ENCODE results near the gene WRNIP1.

WRNIP1 gene

DNA sequence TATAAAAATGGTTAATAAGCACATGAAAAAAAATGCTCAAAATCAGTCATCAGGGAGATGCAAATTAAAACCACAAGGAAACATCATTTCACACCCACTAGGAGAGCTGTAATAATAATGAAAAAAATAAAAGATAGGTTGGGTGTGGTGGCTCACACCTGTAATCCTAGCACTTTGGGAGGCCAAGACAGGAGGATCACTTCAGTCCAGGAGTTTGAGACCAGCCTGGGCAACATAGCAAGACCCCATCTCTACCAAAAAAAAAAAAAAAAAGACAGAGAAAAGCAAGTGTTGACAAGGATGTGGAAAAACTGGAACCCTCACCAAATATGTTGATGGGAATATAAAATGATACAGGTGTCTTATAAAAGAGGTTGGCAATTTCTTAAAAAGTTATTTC, 11.4 kb upstream of the WRNIP1 start:
- no peak for TF ChIP-seq FOXP2 (optimal IDR thresholded peaks at IDR 0.05; ENCODE audit: borderline replicate concordance, extremely low read depth, extremely low read length, insufficient read depth)
- no peak for TF ChIP-seq SIN3A (IDR thresholded peaks at IDR 0.05; ENCODE audit: borderline replicate concordance, insufficient read depth, low read length)
- TF ChIP-seq POLR2AphosphoS5 (IDR thresholded peaks at IDR 0.05; ENCODE audit: low read depth, low read length), result no peak
- TF ChIP-seq TAF1 (IDR thresholded peaks at IDR 0.05; ENCODE audit: borderline replicate concordance, insufficient read depth, low read length), result no peak
- TF ChIP-seq, protein P1, sequence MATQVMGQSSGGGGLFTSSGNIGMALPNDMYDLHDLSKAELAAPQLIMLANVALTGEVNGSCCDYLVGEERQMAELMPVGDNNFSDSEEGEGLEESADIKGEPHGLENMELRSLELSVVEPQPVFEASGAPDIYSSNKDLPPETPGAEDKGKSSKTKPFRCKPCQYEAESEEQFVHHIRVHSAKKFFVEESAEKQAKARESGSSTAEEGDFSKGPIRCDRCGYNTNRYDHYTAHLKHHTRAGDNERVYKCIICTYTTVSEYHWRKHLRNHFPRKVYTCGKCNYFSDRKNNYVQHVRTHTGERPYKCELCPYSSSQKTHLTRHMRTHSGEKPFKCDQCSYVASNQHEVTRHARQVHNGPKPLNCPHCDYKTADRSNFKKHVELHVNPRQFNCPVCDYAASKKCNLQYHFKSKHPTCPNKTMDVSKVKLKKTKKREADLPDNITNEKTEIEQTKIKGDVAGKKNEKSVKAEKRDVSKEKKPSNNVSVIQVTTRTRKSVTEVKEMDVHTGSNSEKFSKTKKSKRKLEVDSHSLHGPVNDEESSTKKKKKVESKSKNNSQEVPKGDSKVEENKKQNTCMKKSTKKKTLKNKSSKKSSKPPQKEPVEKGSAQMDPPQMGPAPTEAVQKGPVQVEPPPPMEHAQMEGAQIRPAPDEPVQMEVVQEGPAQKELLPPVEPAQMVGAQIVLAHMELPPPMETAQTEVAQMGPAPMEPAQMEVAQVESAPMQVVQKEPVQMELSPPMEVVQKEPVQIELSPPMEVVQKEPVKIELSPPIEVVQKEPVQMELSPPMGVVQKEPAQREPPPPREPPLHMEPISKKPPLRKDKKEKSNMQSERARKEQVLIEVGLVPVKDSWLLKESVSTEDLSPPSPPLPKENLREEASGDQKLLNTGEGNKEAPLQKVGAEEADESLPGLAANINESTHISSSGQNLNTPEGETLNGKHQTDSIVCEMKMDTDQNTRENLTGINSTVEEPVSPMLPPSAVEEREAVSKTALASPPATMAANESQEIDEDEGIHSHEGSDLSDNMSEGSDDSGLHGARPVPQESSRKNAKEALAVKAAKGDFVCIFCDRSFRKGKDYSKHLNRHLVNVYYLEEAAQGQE (IDR thresholded peaks at IDR 0.05; ENCODE audit: insufficient read depth in 1 of 2, low read depth in 2 of 2, low read length in 2 of 2), result no peak

DNA sequence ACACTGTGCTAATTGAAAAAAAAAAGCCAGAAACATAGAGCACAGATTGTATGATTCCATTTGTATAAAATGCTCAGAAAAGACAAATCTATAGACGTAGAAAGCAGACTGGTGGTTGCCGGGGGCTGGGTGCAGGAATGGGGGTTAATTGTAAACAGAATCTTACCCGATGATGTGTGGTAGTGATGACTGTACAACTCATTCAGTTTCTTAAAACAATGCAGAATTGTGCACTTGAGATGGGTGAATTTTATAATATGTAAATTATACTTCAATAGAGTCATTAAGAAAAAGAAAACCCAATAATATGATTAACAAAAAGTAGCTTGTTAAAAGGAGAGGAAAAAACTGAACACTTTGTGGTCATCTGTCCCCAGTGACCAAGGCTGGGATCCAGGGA, 10.8 kb upstream of the WRNIP1 start:
- TF ChIP-seq FOXP2 (optimal IDR thresholded peaks at IDR 0.05; ENCODE audit: borderline replicate concordance, extremely low read depth, extremely low read length, insufficient read depth) (no peak), TAF1 (IDR thresholded peaks at IDR 0.05; ENCODE audit: borderline replicate concordance, insufficient read depth, low read length) (no peak), SIN3A (IDR thresholded peaks at IDR 0.05; ENCODE audit: borderline replicate concordance, insufficient read depth, low read length) (no peak), POLR2AphosphoS5 (IDR thresholded peaks at IDR 0.05; ENCODE audit: low read depth, low read length) (no peak)
- TF ChIP-seq, protein P1 (IDR thresholded peaks at IDR 0.05; ENCODE audit: insufficient read depth in 1 of 2, low read depth in 2 of 2, low read length in 2 of 2), result no peak

DNA sequence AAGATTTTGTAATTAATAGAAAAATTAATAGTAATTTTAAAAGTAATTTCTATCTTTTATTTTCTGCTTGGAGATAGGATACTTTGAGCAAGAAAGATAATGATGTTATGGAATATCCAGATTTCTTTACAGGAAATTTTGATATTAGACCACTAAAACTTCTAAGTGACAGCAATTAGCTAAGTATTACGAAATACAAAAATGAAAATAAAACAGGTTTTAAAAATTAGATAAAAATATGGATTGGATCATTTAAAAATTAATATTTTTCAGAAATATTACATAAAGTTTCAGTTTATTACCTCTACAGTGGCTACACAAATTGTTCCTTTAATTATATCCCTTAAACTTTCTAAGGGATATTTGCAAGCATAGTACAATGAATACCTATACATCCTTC, 10.3 kb upstream of the WRNIP1 start:
- TF ChIP-seq, protein P1 (IDR thresholded peaks at IDR 0.05; ENCODE audit: insufficient read depth in 1 of 2, low read depth in 2 of 2, low read length in 2 of 2), result no peak

DNA sequence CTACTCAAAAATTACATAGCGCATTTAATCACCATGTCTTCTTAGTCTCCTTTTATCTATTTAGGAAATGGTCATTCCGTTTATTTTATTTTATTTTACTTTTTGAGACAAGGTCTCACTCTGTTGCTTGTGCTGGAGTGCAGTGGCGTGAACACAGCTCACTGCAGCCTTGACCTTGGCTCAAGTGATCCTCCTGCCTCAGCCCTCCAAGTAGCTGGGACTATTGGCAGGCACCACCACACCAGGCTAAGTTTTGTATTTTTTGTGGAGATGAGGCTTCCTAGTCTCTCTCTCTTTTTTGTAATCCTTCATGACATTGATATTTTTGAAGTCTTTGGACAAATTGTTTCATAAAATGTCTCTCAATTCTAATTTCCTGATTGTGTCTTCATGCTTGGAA, 9.7 kb upstream of the WRNIP1 start:
- no peak for TF ChIP-seq FOXP2 (optimal IDR thresholded peaks at IDR 0.05; ENCODE audit: borderline replicate concordance, extremely low read depth, extremely low read length, insufficient read depth)
- no peak for TF ChIP-seq SIN3A (IDR thresholded peaks at IDR 0.05; ENCODE audit: borderline replicate concordance, insufficient read depth, low read length)
- TF ChIP-seq, protein P1 (IDR thresholded peaks at IDR 0.05; ENCODE audit: insufficient read depth in 1 of 2, low read depth in 2 of 2, low read length in 2 of 2), result no peak
- no peak for TF ChIP-seq TAF1 (IDR thresholded peaks at IDR 0.05; ENCODE audit: borderline replicate concordance, insufficient read depth, low read length)
- TF ChIP-seq POLR2AphosphoS5 (IDR thresholded peaks at IDR 0.05; ENCODE audit: low read depth, low read length), result no peak

DNA sequence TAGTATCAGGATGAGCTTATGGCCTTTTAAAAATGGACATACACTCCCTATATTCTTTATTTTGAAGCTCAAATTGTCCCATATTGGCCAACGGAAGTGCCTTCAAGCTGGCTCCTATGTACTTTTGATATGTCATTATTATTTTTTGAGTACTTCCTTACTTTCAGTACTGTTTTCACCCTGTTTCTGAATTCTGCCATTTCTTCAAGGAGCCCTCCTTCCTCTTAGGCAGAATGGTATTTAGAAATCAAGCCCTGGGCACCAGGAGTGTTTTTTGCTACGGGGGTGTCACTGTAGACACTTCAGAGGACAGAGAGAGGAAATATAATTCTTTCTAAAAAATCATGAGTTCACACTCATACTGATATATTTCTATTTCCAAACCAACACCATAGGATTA, 9.0 kb upstream of the WRNIP1 start:
- TF ChIP-seq TAF1 (IDR thresholded peaks at IDR 0.05; ENCODE audit: borderline replicate concordance, insufficient read depth, low read length) (no peak), FOXP2 (optimal IDR thresholded peaks at IDR 0.05; ENCODE audit: borderline replicate concordance, extremely low read depth, extremely low read length, insufficient read depth) (no peak), POLR2AphosphoS5 (IDR thresholded peaks at IDR 0.05; ENCODE audit: low read depth, low read length) (no peak), SIN3A (IDR thresholded peaks at IDR 0.05; ENCODE audit: borderline replicate concordance, insufficient read depth, low read length) (no peak)
- TF ChIP-seq, protein P1 (IDR thresholded peaks at IDR 0.05; ENCODE audit: insufficient read depth in 1 of 2, low read depth in 2 of 2, low read length in 2 of 2), result no peak

Data from PFSK-1 (cell line).